Thoracic aorta (tissue), 2 donors: ENCODE data around the gene SPTLC3. TPM values are rescaled to one million over a fixed set of nuclear protein-coding genes. Genes with fewer than 3 reads are reported as not detected.

Experiments
- ATAC-seq: fragments of 150-250 bp; one replicate; pipeline ENCODE4 v1.8.0; 2017; ENCODE audit warnings: low read depth; ENCODE audit not compliant: insufficient number of reproducible peaks, low FRiP score
- DNase-seq: peaks from one replicate; pipeline ENCODE4 v3.0.0-alpha.2; 2020; ENCODE audit warnings: low spot score
- H3K27ac ChIP-seq, 2 donors: fragments of 200-600 bp; sonication (generic); 1 replicate in 1 of 2; 2 replicates in 1 of 2; pipeline ENCODE4 v1.5.1; 2016; ENCODE audit warnings: mild to moderate bottlenecking in 2 of 2, moderate library complexity in 2 of 2
- H3K27me3 ChIP-seq: fragments of 200-600 bp; sonication (generic); replicated peaks from 2 replicates; pipeline ENCODE4 v1.6.0; 2016; ENCODE audit warnings: mild to moderate bottlenecking; ENCODE audit not compliant: insufficient read depth
- H3K36me3 ChIP-seq: fragments of 200-600 bp; sonication (generic); one replicate; pipeline ENCODE4 v1.5.1; 2016
- H3K4me1 ChIP-seq, 2 donors: fragments of 200-600 bp; sonication (generic); 1 replicate in 1 of 2; 2 replicates in 1 of 2; pipeline versions ENCODE4 v1.5.1 to v1.6.0; 2016; ENCODE audit warnings: low read depth in 2 of 2, mild to moderate bottlenecking in 1 of 2; ENCODE audit not compliant: control insufficient read depth in 1 of 2
- H3K4me3 ChIP-seq: fragments of 200-600 bp; sonication (generic); 2 replicates; pipeline ENCODE4 v1.5.1; 2016; ENCODE audit warnings: mild to moderate bottlenecking
- H3K9me3 ChIP-seq: fragments of 200-600 bp; sonication (generic); 2 replicates; pipeline ENCODE4 v1.5.1; 2016
- total RNA-seq, 2 donors: library from RNA; depleted of rRNA; stranded (reverse); fragments of >200 nt; gene quantifications; one replicate each; pipeline versions ENCODE4 v1.1.0 to v1.2.3, GENCODE V29; 2016
- TF ChIP-seq, protein P1 (sequence below): fragments of 200-600 bp; sonication (generic); IDR thresholded peaks from one replicate; pipeline ENCODE4 v1.5.1; 2019; ENCODE audit warnings: antibody characterized with exemption

SPTLC3 gene
- total RNA-seq, 2 donors from 2014 or later = 4.5 to 6.2 TPM

DNA sequence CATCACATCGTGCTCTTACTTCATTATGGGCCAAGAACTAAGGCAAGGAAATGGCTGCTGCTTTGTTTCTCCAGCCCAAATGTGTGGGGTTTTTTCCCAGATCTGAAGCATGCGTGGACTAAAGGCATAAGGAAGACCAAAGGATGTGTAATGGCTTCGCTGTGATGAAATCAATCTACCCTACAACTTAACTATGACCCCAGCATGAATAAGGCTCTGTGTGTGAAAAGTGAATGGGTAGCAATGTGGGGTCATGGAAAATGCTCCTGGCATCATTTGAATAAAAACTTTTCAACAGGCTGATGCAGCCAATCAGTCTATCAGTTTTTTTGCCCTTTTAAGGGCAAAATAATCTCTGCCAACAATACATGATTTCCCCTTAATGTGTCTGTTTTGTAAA is 162.0 kb downstream of the SPTLC3 start:
- no peak for ATAC-seq
- Histone ChIP-seq H3K9me3 (no peaks in the 10 kb centered on the region), H3K27ac (no peak overlapping the region), H3K27me3 (no peaks in the 10 kb centered on the region), H3K4me3 (no peak overlapping the region), H3K4me1 (no peaks in the 10 kb centered on the region), H3K36me3 (no peaks in the 10 kb centered on the region)
- TF ChIP-seq, protein P1, sequence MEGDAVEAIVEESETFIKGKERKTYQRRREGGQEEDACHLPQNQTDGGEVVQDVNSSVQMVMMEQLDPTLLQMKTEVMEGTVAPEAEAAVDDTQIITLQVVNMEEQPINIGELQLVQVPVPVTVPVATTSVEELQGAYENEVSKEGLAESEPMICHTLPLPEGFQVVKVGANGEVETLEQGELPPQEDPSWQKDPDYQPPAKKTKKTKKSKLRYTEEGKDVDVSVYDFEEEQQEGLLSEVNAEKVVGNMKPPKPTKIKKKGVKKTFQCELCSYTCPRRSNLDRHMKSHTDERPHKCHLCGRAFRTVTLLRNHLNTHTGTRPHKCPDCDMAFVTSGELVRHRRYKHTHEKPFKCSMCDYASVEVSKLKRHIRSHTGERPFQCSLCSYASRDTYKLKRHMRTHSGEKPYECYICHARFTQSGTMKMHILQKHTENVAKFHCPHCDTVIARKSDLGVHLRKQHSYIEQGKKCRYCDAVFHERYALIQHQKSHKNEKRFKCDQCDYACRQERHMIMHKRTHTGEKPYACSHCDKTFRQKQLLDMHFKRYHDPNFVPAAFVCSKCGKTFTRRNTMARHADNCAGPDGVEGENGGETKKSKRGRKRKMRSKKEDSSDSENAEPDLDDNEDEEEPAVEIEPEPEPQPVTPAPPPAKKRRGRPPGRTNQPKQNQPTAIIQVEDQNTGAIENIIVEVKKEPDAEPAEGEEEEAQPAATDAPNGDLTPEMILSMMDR = no peak
- DNase-seq = no peak

DNA sequence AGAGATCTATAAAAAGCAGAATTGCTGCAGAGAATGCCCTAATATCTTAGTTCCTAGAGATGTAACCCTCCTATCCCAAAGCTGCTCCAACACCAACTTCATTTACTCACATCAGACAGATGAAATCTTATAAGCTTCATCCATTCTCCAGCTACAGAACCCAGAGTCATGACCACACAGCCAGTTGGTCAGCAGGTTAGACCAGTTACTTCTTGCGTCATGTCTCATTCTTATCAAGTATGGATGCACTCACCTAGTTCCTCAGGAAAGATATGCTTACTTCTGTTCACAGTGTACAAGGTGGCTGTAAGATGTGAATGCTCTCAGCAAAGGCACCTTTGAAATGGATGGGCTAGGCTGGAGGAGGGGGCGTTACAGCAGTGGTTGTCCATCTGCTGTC is 164.4 kb downstream of the SPTLC3 start:
- TF ChIP-seq, protein P1 = no peak
- DNase-seq = no peak
- Histone ChIP-seq H3K36me3 (no peaks in the 10 kb centered on the region), H3K4me1 (no peaks in the 10 kb centered on the region), H3K27me3 (no peaks in the 10 kb centered on the region), H3K4me3 (no peak overlapping the region), H3K27ac (no peak overlapping the region), H3K9me3 (no peaks in the 10 kb centered on the region)
- no peak for ATAC-seq

DNA sequence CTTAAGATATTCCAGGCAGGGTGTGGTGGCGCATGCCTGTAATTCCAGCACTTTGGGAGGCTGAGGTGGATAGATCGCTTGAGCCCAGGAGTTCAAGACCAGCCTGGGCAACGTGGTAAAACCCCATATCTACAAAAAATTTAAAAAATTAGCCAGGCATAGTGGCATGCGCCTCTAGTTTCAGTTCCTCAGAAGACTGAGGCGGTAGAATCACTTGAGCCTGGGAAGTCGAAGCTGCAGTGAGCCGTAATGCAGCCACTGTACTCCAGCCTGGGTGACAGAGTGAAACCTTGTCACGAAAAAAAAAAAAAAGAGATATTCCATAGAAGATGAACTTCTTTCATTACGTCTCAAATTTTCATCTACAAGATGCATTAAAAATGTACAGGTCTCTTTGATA is 165.6 kb downstream of the SPTLC3 start:
- TF ChIP-seq, protein P1 = no peak
- ATAC-seq = no peak
- no peak overlapping the region for H3K4me3 ChIP-seq

DNA sequence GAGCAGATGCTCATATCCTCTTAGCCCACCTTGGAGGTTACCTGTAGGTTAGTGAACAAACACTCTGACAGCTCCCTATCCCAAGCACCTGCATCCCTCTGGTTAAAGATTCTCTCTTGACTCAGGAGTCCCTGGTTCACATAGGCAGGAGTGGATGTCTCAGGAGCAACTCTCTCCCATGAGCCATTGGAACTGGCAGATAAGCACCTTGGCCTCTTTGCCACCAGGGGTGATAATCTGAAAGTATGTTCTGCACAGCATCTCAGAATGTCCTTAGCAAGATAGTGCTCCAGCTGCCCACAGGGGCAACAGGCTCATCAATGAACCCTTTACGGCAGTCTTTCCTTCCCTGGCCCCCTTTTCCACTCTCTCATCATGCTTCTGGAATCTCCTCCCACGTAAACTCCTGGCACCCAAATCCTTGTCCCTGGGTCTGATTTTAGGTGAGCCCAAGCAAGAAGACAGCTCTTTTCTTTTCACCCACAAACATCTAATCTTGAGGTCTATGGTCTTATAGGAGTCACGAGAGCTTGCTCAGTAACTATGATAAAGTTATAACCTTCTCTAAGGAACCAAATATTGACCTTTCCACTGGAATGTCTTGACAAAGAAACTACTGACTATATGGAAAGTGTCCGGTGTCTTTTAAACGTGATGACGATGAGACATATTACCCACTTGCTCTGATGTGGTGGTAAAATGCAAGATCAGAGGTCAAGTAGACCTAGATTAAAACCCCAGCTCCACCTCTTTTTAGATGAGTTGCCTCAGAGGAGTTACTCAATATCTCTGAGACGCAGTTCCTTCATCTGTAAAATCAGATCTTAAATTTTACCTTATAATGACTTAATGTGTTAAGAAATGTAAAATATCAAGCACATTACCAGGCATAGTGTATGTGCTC is 172.5 kb downstream of the SPTLC3 start:
- Histone ChIP-seq H3K4me3 (no peak overlapping the region), H3K4me1 (no peaks in the 10 kb centered on the region), H3K27ac (no peak overlapping the region), H3K9me3 (no peaks in the 10 kb centered on the region), H3K27me3 (no peaks in the 10 kb centered on the region), H3K36me3 (no peaks in the 10 kb centered on the region)
- TF ChIP-seq, protein P1 = no peak
- no peak for DNase-seq
- ATAC-seq = no peak

More for the DNA sequence above, 165.6 kb downstream of the SPTLC3 start:
- H3K27me3 ChIP-seq = no peaks in the 10 kb centered on the region
- DNase-seq = no peak
- H3K9me3 ChIP-seq = no peaks in the 10 kb centered on the region
- H3K27ac ChIP-seq = no peak overlapping the region
- H3K4me1 ChIP-seq = no peaks in the 10 kb centered on the region
- no peaks in the 10 kb centered on the region for H3K36me3 ChIP-seq

DNA sequence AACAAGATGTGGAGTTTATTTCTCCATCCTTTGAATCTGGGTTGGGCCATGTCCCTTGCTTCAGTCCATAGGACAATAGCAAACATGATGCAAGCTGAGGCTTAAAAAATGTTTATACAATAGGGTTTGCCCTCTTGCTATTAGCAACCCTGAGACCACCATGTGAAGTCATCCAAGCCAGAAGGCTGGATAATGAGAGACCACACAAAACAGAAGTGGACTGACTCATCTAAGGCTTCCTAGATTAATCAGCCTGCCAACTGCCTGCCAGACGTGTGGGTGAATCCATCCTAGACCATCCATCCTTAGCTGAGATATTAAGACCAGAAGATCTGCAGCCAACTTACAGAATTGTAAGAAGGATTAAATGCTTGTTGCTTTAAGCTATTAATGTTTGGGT is 174.2 kb downstream of the SPTLC3 start:
- Histone ChIP-seq H3K27me3 (no peaks in the 10 kb centered on the region), H3K9me3 (no peaks in the 10 kb centered on the region), H3K4me3 (no peak overlapping the region), H3K27ac (no peak overlapping the region), H3K36me3 (no peaks in the 10 kb centered on the region), H3K4me1 (no peaks in the 10 kb centered on the region)
- ATAC-seq (no peak), DNase-seq (no peak)
- TF ChIP-seq, protein P1 = no peak
